ENCODE results near the gene ELOF1.
"Not testable (repeated sequence)": the region's sequence is repeated elsewhere in the genome, so short reads cannot be mapped to it uniquely, and the experiment has no call there.

ELOF1 gene

DNA sequence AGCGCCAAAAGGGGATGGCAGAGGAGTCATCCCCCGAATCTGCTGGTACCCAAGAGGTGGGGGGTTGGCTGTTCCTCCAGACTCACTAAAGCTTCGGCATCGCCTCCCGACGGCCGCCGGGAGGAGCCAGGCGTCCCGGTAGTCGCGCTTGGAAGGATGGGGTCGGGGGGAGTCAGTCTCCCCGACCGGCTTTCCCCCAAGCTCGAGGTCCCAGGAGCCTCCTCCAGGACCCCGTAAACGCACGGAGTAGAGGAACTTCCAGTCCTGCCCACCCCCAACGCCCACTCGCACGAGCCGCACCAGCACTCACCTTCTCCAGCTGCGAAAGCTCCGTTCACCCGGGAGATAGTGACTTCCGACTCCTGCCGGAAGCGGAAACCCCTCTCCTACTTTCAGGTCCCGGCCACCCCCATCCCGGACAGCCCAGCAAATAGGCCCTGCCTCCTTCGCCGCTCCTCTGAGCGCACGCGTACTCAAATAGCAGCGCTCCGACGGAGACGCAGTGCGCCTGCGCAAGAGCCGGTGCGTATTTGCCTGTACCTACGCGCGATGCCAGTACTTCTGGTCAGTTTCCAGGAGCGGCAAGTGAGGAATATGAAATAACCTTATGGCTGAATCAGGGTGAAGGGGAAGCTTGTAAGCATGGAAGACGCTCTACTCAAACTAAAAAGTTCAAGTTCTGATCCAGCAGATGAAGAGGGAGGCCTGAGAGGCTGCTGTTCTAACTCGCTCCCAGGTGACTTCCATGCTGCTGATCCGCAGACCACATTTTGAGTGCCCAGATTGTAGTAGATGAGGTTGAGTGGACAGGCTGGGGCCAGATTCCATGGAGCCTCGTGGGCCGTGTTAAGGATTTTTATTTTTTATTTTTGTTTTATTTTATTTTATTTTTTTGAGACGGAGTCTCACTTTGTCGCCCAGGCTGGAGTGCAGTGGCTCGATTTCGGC is at the start of gene ELOF1:
TSS of gene ELOF1 (minus strand) at position 350 of the 948 bp plus-strand sequence. CDS start 4,883 bp downstream, outside the sequence.
- peak; percentile 89 to 95 for DNase-seq (ENCODE audit: low read depth in 1 of 2, low spot score in 1 of 2)

DNA sequence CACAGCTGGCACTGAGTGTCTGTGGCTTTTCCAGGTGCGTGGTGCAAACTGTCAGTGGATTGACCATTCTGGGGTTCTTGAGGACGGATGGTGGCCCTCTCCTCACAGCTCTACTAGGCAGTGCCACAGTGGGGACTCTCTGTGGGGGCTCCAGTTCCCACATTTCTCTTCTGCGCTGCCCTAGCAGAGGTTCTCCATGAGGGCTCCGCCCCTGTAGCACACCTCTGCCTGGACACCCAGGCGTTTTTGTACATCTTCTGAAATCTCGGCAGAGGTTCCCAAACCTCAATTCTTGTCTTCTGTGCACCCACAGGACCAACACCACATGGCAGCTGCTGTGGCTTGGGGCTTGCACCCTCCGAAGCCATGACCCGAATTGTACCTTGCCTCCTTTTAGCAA is 47.5 kb upstream of the ELOF1 start:
- no peak for DNase-seq (ENCODE audit: low read depth in 1 of 2, low spot score in 1 of 2)

DNA sequence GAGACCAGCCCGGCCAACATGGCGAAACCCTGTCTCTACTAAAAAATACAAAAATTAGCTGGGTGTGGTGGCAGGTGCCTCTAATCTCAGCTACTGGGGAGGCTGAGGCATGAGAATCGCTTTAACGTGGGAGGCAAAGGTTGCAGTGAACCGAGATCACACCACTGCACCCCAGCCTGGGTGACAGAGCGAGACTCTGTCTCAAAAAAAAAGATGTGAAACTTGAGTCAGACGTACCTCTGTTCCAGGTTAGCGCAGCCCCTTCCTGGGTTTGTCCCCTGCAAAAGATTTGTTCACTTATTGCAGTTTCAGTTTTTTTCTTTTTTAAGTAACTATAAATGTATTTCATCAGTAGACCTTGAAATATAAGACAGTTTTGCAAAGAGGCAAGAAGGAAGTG is 40.7 kb upstream of the ELOF1 start:
- not testable (repeated sequence) for DNase-seq (ENCODE audit: low read depth in 1 of 2, low spot score in 1 of 2)

DNA sequence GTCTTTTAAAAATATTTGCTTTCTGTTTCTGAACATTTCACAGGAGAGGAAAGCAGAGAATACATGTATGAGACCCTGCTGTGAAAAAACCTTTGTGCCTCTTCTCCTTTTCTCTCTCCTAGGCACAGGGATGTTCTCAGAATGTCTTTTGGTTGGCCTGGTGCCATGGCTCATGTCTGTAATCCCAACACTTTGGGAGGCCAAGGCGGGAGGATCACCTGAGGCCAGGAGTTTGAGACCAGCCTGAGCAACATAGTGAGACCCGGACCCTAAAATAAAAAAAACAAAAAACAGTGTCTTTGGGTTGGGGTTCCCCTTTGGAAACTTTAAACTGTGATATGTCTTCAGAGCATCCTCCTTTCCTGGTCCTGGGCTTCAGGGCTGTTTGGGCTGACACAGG is 39.7 kb upstream of the ELOF1 start:
- DNase-seq (ENCODE audit: low read depth in 1 of 2, low spot score in 1 of 2) = no peak

DNA sequence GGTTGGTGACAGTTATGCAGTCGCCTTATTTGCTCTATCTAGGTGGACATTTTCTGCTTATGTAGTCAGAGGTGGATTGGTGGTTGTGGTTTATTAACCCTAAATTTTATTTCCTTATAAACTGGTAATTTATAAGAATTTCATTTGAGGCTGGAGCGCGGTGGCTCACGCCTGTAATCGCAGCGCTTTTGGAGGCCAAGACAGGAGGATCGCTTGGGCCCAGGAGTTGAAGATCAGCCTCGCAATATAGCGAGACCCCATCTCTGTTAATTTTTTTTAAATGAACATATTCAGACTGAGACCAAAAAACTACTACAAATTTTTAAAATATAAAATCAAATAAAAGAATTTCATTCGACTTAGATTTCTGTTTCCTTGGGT is 39.1 kb upstream of the ELOF1 start:
- DNase-seq (ENCODE audit: low read depth in 1 of 2, low spot score in 1 of 2) = no peak

DNA sequence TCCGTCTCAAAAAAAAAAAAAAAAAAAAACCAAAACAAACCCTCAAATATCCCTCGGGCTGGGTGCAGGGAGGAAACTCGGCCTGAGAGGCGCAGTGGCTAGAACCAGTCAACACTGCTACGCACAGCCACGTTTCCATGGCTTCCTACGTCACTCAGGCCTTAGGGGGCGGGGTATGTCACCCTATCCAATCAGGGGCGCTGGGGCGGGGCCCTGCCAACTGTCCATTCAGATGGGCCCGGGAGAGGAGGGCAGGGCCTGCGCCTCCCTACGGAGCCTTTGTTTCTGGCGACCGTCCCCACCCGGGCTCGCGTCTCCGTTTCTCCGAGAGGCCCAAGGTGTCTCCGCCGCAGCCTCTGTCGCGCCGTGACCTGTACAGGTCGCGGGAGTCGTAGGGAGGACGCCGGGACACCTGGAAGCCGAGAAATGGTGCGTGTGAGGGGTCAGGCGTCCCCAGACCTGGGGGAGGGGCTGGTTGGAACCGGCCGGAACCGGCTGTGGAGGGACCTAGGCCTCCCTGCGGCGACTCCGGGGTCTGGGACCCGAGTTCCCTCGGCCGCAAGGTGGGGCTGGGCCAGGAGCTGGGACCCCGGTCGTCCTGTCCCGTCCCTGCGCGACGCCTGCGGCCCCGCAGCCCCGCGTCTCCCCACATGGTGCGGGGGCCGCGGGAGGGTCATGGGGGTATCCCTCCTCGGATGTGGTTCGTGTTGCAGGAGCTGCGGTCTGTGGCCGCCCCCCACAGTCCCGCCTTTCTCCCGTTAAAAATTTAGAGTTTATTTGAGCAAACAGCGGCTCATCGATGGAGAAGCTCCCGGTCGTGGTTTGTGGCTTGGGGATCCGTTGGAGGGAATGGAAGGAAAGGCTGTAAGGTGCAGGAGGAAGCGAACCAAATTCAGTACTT is 38.4 kb upstream of the ELOF1 start, which contains the start of gene ZNF627:
TSS of gene ZNF627 (plus strand) at position 282 of the 901 bp plus-strand sequence. CDS start at position 427, 145 bp downstream.
- peak; percentile 94 for DNase-seq (ENCODE audit: low read depth in 1 of 2, low spot score in 1 of 2)

DNA sequence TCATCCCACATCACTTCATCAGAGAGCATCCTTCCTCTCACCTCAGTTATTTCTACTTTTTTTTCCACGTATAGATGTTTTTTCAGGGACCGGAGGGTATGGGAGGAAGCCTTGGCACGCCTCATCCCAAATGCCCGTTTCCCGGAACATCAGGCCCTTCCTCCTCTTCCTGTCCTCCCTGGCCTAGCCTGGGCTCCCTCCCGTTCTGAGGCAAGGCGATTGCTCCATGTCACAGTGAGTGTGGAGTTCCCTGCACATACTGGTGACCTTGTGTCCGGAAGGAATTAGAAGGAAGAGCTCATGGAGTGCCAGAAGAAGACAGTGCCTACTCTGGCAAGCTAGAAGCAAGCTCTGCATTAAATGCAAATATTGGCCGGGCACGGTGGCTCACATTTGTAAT is 37.1 kb upstream of the ELOF1 start:
- DNase-seq (ENCODE audit: low read depth in 1 of 2, low spot score in 1 of 2) = no peak

DNA sequence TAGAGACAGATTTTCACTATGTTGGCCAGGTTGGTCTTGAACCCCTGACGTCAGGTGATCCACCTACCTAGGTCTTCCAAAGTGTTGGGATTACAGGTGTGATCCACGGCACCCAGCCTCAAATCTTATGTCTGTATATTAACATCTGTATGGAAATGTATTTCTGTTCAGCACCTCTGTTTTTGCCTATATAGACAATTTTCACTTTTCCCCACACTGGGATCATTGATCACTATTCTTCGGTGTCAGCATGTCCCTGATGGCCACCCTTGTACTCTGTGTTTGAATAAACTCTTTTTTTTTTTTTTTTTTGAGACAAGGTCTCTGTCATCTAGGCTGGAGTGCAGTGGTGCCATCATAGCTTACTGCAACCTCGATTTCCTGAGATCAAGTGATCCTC is 35.1 kb upstream of the ELOF1 start:
- DNase-seq (ENCODE audit: low read depth in 1 of 2, low spot score in 1 of 2) = no peak

DNA sequence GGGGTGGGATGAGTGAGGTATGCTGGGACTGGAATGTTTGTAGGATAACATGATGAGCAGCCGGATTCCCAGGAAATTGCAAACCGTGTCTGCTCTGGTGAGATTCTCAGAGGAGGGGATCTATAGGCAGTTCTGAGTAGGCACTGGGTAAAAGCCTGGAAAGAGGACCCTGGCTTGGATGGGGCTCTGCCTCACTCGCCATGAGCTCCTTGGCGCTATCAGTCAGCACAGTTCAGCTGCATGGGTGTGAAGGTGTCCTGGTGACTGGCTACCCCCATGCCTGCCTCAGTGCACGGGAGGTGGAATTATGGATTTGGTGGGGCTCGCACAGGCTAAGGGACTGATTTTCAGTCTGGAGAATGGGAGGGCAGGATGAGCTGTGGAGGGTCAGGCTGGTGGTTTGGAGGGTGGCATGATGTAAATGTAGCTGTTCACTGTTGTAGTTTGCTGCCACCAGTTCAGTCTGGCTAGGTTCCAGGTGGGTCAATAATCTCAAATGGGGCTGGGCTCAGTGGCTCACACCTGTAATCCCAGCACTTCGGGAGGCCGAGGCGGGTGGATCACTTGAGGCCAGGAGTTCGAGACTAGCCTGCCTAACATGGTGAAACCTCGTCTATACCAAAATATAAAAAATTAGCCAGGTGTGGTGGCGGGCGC is 29.1 kb upstream of the ELOF1 start:
- DNase-seq (ENCODE audit: low read depth in 1 of 2, low spot score in 1 of 2) = no peak

DNA sequence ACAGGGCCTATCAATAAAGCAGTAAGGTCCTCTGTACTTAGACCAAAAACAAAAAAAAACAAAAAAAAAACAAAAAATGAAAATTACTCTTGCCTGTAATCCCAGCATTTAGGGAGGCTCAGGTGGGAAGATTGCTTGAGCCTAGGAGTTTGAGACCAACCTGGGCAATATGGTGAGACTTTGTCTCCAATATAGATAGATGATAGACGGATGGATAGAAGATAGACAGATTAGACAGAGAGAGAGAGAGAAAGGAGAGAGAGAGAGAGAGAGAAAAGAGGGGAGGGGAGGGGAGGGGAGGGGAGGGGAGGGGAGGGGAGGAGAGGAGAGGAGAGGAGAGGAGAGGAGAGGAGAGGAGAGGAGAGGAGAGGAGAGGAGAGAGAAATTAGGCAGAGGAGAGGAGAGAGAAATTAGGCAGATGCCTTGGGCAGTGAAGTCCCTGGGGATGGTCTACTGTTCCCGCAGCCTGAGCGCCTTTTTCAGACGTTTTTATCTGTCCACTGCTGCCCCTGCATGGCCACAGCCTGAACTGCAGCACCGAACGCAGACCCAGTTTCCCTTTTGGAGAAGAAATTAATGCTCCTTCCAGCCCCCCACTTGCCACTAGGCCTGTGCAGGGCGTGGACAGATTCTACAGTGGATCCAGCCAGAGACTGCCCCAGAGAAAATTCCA is 28.4 kb upstream of the ELOF1 start:
- peak; percentile 62 for DNase-seq (ENCODE audit: low read depth in 1 of 2, low spot score in 1 of 2)

DNA sequence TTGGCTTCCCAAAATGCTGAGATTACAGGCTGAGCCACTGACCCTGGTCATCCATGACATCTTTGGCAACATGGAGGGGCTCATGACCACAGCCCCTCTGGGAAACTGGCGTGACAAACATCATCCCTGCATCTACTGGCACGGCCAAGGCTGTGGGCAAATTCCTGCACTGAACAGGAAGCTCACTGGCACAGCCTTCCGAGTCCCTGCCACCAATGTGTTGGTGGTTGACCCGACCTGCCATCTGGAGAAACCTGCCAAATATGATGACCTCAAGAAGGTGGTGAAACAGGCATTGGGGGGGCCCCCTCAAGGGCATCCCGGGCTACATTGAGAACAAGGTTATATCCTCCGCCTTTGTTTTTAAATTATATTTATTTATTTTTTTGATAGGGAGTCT is 27.3 kb upstream of the ELOF1 start:
- DNase-seq (ENCODE audit: low read depth in 1 of 2, low spot score in 1 of 2) = no peak

DNA sequence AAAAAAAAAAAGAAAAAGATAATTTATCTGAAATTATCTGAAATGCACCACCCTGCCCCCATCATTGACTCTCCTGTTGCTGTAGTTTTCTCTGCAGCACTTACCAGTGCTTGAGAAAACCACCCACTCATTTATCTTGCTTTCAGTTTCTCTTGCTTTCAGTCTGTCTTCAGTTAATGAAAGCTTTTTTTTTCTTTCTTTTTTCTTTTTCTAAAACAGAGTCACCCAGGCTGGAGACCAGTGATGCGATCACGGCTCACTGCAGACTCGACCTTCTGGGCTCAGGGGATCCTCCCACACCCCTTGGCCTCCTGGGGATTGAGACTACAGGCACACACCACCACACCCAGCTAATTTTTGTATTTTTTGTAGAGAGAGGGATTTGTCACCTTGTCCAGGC is 22.7 kb upstream of the ELOF1 start:
- DNase-seq (ENCODE audit: low read depth in 1 of 2, low spot score in 1 of 2) = no peak

DNA sequence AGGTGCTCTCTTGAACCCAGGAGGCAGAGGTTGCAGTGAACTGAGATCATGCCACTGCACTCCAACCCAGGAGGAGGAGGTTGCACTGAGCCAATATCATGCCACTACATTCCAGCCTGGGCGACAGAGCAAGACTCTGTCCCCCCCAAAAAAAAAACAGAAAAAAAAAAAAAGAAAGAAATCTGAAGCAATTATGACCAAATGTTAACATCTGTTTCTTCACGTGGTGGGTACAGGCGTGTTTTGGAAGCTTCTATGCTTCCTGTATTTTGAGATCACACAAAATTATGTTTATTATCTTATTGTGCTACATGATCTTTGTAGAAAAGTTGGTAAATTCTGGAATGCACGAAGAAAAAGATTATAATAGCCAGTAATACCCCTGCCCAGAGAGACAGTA is 21.1 kb upstream of the ELOF1 start:
- DNase-seq (ENCODE audit: low read depth in 1 of 2, low spot score in 1 of 2) = no peak

DNA sequence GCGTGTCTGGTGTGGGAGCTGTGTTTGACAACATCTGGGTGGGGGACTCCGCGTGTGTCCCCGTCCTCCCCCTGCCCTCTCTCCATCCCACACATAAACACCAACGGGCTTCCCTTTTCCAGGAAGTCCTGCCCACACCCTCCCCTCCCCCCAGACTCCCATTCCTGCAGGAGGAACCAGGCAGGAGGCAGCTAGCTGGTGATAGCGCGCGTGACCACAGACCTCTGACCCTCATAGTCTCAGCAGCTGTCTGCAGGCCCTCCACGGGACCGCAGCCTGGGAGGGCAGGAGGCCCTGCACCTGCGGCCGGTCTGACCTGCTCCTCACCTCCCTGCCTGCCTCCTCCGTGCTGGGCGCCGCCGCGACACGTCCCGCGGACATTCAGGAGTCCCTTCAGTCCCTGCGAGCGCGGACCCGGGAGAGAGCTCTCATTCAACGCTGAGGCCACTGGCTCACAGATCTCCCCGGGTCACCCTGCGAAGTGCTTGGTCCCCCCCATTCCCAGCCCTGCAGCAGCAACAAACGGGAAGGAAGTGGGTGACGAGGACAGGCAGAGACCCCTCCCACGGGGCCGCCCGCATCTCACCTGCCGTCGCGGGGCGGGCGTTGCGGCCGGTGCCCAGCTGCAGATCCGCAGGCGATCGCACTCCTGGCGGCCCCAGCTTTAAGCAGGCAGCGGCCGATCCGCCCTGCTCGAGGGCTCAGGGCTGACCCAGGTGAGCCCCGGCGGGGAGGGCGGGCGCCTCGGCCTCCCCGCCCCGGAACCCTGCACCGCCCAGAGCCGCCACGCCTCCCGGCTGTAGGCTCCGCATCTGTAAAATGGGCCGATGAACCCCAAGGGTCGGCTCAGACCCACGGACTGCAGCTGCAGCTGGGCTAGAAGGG is 19.5 kb upstream of the ELOF1 start:
- DNase-seq (ENCODE audit: low read depth in 1 of 2, low spot score in 1 of 2) = no peak

DNA sequence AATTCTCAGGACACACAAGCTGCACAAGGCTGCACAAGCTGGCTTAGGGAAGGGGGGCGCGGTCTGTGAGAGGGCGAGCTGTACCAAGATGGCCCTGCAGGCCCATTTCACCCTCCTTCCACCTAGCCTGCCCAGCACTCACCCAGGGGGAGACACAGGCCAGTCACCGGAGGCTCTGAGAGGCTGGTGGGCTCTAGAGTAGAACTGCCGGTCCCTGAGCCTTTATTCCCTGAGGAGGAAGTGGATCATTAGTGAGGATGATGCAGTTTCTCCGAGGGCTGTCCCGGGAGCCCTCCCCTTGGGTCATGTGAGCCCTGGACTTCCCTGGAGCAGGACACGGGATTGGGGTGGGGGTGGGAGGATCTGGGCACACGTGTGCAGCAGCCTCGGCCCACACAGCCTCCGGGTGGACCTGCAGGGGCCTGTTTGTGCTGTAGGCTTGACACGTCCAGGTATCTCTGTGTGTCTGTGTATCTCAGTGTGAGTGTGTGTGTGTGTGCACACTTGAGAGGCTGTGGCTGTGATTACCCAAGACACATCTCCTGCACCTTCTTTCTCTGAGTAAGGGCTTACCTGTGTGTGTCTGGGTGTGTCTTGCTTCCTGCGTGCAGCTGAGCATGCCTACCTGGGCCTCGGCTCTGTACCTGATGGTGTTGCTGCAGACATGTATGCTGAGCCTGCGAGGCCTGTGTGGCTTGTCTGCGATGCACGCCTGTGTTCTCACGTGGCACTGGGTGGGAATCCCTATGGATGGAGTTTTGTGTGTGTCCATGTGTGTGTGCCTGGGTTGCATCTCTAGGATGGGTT is 18.6 kb upstream of the ELOF1 start, which contains the start of gene ACP5:
TSS of gene ACP5 (minus strand) at position 195 of the 807 bp plus-strand sequence. CDS start 328 bp downstream, outside the sequence.
- no peak for DNase-seq (ENCODE audit: low read depth in 1 of 2, low spot score in 1 of 2)

DNA sequence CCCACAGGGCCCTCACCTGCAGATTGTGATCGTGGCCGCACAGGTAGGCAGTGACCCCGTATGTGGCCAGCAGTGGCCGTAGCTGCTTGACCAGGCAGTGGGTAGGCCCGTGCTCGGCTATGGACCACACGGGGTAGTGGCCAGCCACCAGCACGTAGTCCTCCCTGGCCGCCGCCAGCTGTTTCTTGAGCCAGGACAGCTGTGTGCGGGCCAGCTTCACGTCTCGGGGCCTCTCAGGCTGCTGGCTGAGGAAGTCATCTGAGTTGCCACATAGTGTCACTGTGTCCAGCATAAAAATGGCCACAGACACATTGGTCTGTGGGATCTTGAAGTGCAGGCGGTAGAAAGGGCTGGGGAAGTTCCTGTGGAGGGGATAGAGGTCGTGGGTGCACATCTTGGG is 17.2 kb upstream of the ELOF1 start:
- DNase-seq (ENCODE audit: low read depth in 1 of 2, low spot score in 1 of 2) = no peak

DNA sequence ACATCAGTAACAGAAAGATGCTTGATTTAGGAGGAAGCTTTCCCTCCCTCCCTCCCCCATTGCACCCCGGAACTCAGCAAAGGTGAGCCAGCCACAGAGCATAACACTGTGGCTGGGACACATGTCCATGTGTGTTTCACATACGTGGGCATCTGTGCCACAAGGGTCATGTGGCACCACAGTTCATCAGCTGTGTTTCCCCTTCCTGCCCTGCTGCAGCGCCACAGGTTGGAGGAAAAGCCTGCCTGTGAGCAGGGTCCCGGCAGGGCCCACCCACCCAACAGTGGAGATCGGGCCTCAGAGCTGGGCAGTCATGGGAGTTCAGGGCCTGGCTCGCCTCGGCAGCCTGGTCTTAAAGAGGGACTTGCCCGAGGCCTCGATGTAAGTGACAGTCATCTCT is 15.7 kb upstream of the ELOF1 start:
- no peak for DNase-seq (ENCODE audit: low read depth in 1 of 2, low spot score in 1 of 2)

DNA sequence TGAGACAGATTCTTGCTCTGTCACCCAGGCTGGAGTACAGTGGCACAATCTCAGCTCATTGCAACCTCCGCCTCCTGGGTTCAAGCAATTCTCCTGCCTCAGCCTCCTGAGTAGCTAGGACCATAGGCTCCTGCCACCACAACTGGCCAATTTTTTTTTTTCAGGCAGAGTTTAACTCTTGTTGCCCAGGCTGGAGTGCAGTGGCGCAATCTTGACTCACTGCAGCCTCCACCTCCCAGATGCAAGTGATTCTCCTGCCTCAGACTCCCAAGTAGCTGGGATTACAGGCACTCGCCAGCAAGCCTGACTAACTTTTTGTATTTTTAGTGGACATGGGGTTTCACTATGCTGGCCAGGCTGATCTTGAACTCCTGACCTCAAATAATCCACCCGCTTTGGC is 14.7 kb upstream of the ELOF1 start:
- DNase-seq (ENCODE audit: low read depth in 1 of 2, low spot score in 1 of 2) = not testable (repeated sequence)

DNA sequence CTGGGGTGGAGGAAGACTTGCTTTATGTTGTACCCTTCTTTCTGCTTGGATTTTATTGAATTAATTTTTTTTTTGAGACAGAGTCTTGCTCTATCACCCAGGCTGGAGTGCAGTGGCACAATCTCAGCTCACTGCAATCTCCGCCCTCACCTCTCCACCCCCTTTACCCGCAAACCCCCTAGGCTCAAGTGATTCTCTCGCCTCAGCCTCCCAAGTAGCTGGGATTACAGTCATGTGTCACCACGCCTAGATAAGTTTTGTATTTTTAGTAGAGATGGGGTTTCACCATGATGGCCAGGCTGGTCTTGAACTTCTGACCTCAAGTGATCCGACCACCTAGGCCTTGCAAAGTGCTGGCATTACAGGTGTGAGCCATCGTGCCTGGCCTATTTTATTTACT is 14.3 kb upstream of the ELOF1 start:
- not testable (repeated sequence) for DNase-seq (ENCODE audit: low read depth in 1 of 2, low spot score in 1 of 2)

Data from activated T-helper 1 cell treated with anti-CD3 and anti-CD28 coated beads, Interleukin-2, amount 50 U/mL, for 16 hours (primary cell).